ENCODE results near the gene LINGO4.
"Not testable (repeated sequence)": the region's sequence is repeated elsewhere in the genome, so short reads cannot be mapped to it uniquely, and the experiment has no call there.

LINGO4 gene

GRCh38 chr1:151773702-151774101, 31.5 kb downstream of the LINGO4 start:
- H3K4me1 ChIP-seq (ENCODE audit: control insufficient read depth in 1 of 2, insufficient read depth in 1 of 2, low read depth in 1 of 2, low read length in 1 of 2): no peaks in the 10 kb centered on the region
- no peak for TF ChIP-seq CTCF (IDR thresholded peaks at IDR 0.05)
- H3K36me3 ChIP-seq: no peaks in the 10 kb centered on the region
- no peaks in the 10 kb centered on the region for H3K9me3 ChIP-seq
- no peak overlapping the region for H3K27ac ChIP-seq
- no peak overlapping the region for H3K4me3 ChIP-seq (ENCODE audit: low read depth in 1 of 2, low read length in 1 of 2)
- no peaks in the 10 kb centered on the region for H3K27me3 ChIP-seq

GRCh38 chr1:151769270-151769669, 35.9 kb downstream of the LINGO4 start:
- not testable (repeated sequence) for H3K27me3 ChIP-seq; H3K4me3 ChIP-seq (ENCODE audit: low read depth in 1 of 2, low read length in 1 of 2); H3K4me1 ChIP-seq (ENCODE audit: control insufficient read depth in 1 of 2, insufficient read depth in 1 of 2, low read depth in 1 of 2, low read length in 1 of 2); H3K36me3 ChIP-seq; H3K9me3 ChIP-seq; H3K27ac ChIP-seq

GRCh38 chr1:151768351-151769066, 36.7 kb downstream of the LINGO4 start:
- not testable (repeated sequence) for H3K36me3 ChIP-seq; H3K27me3 ChIP-seq; H3K27ac ChIP-seq; H3K9me3 ChIP-seq; H3K4me3 ChIP-seq (ENCODE audit: low read depth in 1 of 2, low read length in 1 of 2)
- peaks cover 7 to 11% of the 10 kb centered on the region in 2 experiments for H3K4me1 ChIP-seq (ENCODE audit: control insufficient read depth in 1 of 2, insufficient read depth in 1 of 2, low read depth in 1 of 2, low read length in 1 of 2)

GRCh38 chr1:151763990-151764389, 41.2 kb downstream of the LINGO4 start:
- H3K4me3 ChIP-seq (ENCODE audit: low read depth in 1 of 2, low read length in 1 of 2): peak overlapping the region; percentile 63 to 67
- H3K27me3 ChIP-seq: peaks cover 4% of the 10 kb centered on the region
- H3K4me1 ChIP-seq (ENCODE audit: control insufficient read depth in 1 of 2, insufficient read depth in 1 of 2, low read depth in 1 of 2, low read length in 1 of 2): peaks cover 13 to 17% of the 10 kb centered on the region in 2 experiments
- peak overlapping the region; percentile 71 for H3K27ac ChIP-seq
- no peak for TF ChIP-seq CTCF (IDR thresholded peaks at IDR 0.05)
- H3K9me3 ChIP-seq: no peaks in the 10 kb centered on the region
- H3K36me3 ChIP-seq: peaks cover 10% of the 10 kb centered on the region

GRCh38 chr1:151762941-151763921, 42.0 kb downstream of the LINGO4 start, which contains the start of gene MRPL9:
TSS of gene MRPL9 (minus strand) at chr1:151763496. CDS start at chr1:151763479, 17 bp downstream.
- H3K4me1 ChIP-seq (ENCODE audit: control insufficient read depth in 1 of 2, insufficient read depth in 1 of 2, low read depth in 1 of 2, low read length in 1 of 2): peaks cover 13 to 17% of the 10 kb centered on the region in 2 experiments
- peak within 1 kb of the TSS; percentile 63 to 67 for H3K4me3 ChIP-seq (ENCODE audit: low read depth in 1 of 2, low read length in 1 of 2)
- no peaks in the 10 kb centered on the region for H3K9me3 ChIP-seq
- peak within 1 kb of the TSS; percentile 71 for H3K27ac ChIP-seq
- no peak for TF ChIP-seq CTCF (IDR thresholded peaks at IDR 0.05)
- peaks cover 10% of the 10 kb centered on the region for H3K36me3 ChIP-seq
- H3K27me3 ChIP-seq: peaks cover 4% of the 10 kb centered on the region

- no peaks in the 10 kb centered on the region for H3K27me3 ChIP-seq
- H3K36me3 ChIP-seq: peaks cover 10% of the 10 kb centered on the region
- no peaks in the 10 kb centered on the region for H3K9me3 ChIP-seq
- no peak overlapping the region for H3K27ac ChIP-seq
- H3K4me3 ChIP-seq (ENCODE audit: low read depth in 1 of 2, low read length in 1 of 2): no peak overlapping the region
- H3K4me1 ChIP-seq (ENCODE audit: control insufficient read depth in 1 of 2, insufficient read depth in 1 of 2, low read depth in 1 of 2, low read length in 1 of 2): peaks cover 13 to 17% of the 10 kb centered on the region in 2 experiments
- no peak for TF ChIP-seq CTCF (IDR thresholded peaks at IDR 0.05)
Observed at GRCh38 chr1:151760597-151761385, 44.4 kb downstream of the LINGO4 start.

All from neutrophil (primary cell).